Body of pancreas (tissue), 4 donors: ENCODE data around the gene ZNF180.

ENCODE experiments used
- CTCF ChIP-seq, 7 experiments: fragments of 450-650 bp in 4 of 7; fragments of 200-600 bp in 3 of 7; sonication (generic) in 3 of 7; IDR thresholded peaks; one replicate each; pipeline ENCODE4 v1.5.1; 2016 to 2019; ENCODE audit warnings: antibody characterized with exemption in 7 of 7
- POLR2A ChIP-seq, 3 donors: fragments of 450-650 bp; IDR thresholded peaks; one replicate each; pipeline ENCODE4 v1.6.1; 2016; ENCODE audit warnings: antibody characterized with exemption in 3 of 3, mild to moderate bottlenecking in 2 of 3

GRCh38 chr19:44539236-44539826 lies 39.0 kb upstream of the ZNF180 start:
- TF ChIP-seq CTCF (IDR thresholded peaks at IDR 0.05) = no peak
- TF ChIP-seq POLR2A (IDR thresholded peaks at IDR 0.05) = no peak
